ENCODE measurements around the gene RHBDL3. TPM values are rescaled to one million over a fixed set of nuclear protein-coding genes. Genes with fewer than 3 reads are reported as not detected.

The RHBDL3 gene
- total RNA-seq, 6 donors from 2014 or later = 0.47 to 1.2 TPM; not detected in 4

GRCh38 chr17:32303781-32304288, 38.2 kb downstream of the RHBDL3 start:
- no peak for ATAC-seq (ENCODE audit: low FRiP score in 2 of 2)
- no peak overlapping the region for H3K27ac ChIP-seq
- H3K9me3 ChIP-seq = no peaks in the 10 kb centered on the region
- WGBS, 2 donors = 53 to 60% methylated on average over 2 of the region's 2 CpGs
- H3K4me1 ChIP-seq = no peaks in the 10 kb centered on the region
- H3K27me3 ChIP-seq = no peaks in the 10 kb centered on the region
- H3K36me3 ChIP-seq = no peaks in the 10 kb centered on the region
- no peak for TF ChIP-seq EP300 (IDR thresholded peaks at IDR 0.05)
- TF ChIP-seq CTCF (IDR thresholded peaks at IDR 0.05) = no peak
- no peak for TF ChIP-seq POLR2AphosphoS5 (IDR thresholded peaks at IDR 0.05)
- no peak for TF ChIP-seq POLR2A (IDR thresholded peaks at IDR 0.05)
- no peak overlapping the region for H3K4me3 ChIP-seq
- no peak for DNase-seq

GRCh38 chr17:32305049-32305448, 39.4 kb downstream of the RHBDL3 start:
- no peak for ATAC-seq (ENCODE audit: low FRiP score in 2 of 2)
- 82 to 88% methylated on average over 9 of the region's 9 CpGs for WGBS, 2 donors

GRCh38 chr17:32307658-32308057, 42.0 kb downstream of the RHBDL3 start:
- Histone ChIP-seq H3K27ac (no peak overlapping the region), H3K4me3 (no peak overlapping the region), H3K4me1 (no peaks in the 10 kb centered on the region), H3K27me3 (no peaks in the 10 kb centered on the region), H3K36me3 (no peaks in the 10 kb centered on the region), H3K9me3 (no peaks in the 10 kb centered on the region)
- no peak for ATAC-seq (ENCODE audit: low FRiP score in 2 of 2)
- DNase-seq = no peak
- TF ChIP-seq POLR2AphosphoS5 (IDR thresholded peaks at IDR 0.05) (no peak), EP300 (IDR thresholded peaks at IDR 0.05) (no peak), POLR2A (IDR thresholded peaks at IDR 0.05) (no peak), CTCF (IDR thresholded peaks at IDR 0.05) (no peak)
- WGBS, 2 donors = 27 to 55% methylated on average over 4 of the region's 4 CpGs

More at GRCh38 chr17:32305049-32305448, 39.4 kb downstream of the RHBDL3 start:
- TF ChIP-seq EP300 (IDR thresholded peaks at IDR 0.05) (no peak), POLR2A (IDR thresholded peaks at IDR 0.05) (no peak), POLR2AphosphoS5 (IDR thresholded peaks at IDR 0.05) (no peak), CTCF (IDR thresholded peaks at IDR 0.05) (no peak)
- no peak overlapping the region for H3K4me3 ChIP-seq
- no peak overlapping the region for H3K27ac ChIP-seq
- no peak for DNase-seq
- no peaks in the 10 kb centered on the region for H3K27me3 ChIP-seq
- H3K4me1 ChIP-seq = no peaks in the 10 kb centered on the region
- H3K36me3 ChIP-seq = no peaks in the 10 kb centered on the region
- no peaks in the 10 kb centered on the region for H3K9me3 ChIP-seq

GRCh38 chr17:32311028-32311536, 45.5 kb downstream of the RHBDL3 start:
- no peak for ATAC-seq (ENCODE audit: low FRiP score in 2 of 2)
- Histone ChIP-seq H3K36me3 (no peaks in the 10 kb centered on the region), H3K4me3 (no peak overlapping the region), H3K9me3 (no peaks in the 10 kb centered on the region), H3K27me3 (no peaks in the 10 kb centered on the region), H3K4me1 (no peaks in the 10 kb centered on the region), H3K27ac (no peak overlapping the region)
- no peak for DNase-seq
- WGBS, 2 donors = 51% methylated on average over 9 of the region's 9 CpGs
- TF ChIP-seq EP300 (IDR thresholded peaks at IDR 0.05) (no peak), POLR2AphosphoS5 (IDR thresholded peaks at IDR 0.05) (no peak), CTCF (IDR thresholded peaks at IDR 0.05) (no peak), POLR2A (IDR thresholded peaks at IDR 0.05) (no peak)

DNA sequence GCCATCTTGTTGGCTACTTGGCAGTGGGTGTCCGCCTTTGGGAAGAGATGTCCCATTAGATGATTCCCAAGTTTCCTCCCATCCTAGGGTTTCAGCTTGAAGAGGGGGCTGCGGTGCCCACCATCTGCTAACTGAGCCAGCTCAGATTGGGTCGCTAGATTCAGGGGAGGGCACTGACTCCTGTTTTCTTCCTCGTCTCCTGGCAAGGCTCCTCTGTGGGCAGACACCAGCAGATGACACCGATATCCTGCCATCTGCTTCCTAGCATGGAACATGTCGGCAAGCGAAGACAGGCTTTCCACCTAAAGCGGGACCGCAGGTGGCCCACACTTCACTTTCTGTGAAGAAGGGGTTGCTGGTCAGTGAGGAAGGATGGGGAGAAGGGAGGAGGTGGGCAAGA, 49.0 kb downstream of the RHBDL3 start:
- Histone ChIP-seq H3K27me3 (no peaks in the 10 kb centered on the region), H3K4me3 (no peak overlapping the region), H3K27ac (no peak overlapping the region), H3K36me3 (no peaks in the 10 kb centered on the region), H3K9me3 (no peaks in the 10 kb centered on the region), H3K4me1 (no peaks in the 10 kb centered on the region)
- ATAC-seq (ENCODE audit: low FRiP score in 2 of 2) (no peak), DNase-seq (no peak)
- TF ChIP-seq CTCF (IDR thresholded peaks at IDR 0.05) = no peak
- TF ChIP-seq POLR2A (IDR thresholded peaks at IDR 0.05) = no peak
- TF ChIP-seq POLR2AphosphoS5 (IDR thresholded peaks at IDR 0.05) = no peak
- TF ChIP-seq EP300 (IDR thresholded peaks at IDR 0.05) = no peak
- 76 to 82% methylated on average over 8 to 9 of the region's 9 CpGs for WGBS, 2 donors
